HCT116 (cell line): Measurements from ENCODE around the gene PPM1H. TPM values are rescaled to one million over a fixed set of nuclear protein-coding genes. Genes with fewer than 3 reads are reported as not detected.

Source experiments
- ATAC-seq: fragments of 200-7000 bp; cut with Tn5 transposase; 2 replicates; pipeline ENCODE4 v1.9.1; 2020; ENCODE audit warnings: mild to moderate bottlenecking, moderate library complexity
- BruUV-seq: library from RNA; stranded (reverse); fragments of 400-500 nt; replicated peaks from 2 replicates; lab custom pipeline; 2021; lab: Mats Ljungman, UMichigan
- CTCF ChIA-PET: fragments of 300-600 bp; sonication (Branson Sonifier 250); formaldehyde crosslinking; loops from one replicate; lab custom pipeline; 2021; ENCODE audit warnings: antibody characterized with exemption; lab: Charles Lee
- POLR2A ChIA-PET: fragments of 300-600, 350-600 bp; sonication (Branson Sonifier 250); formaldehyde crosslinking; loops from one replicate; lab custom pipeline; 2021; ENCODE audit warnings: antibody characterized with exemption; lab: Charles Lee
- RAD21 ChIA-PET, 2 experiments: fragments of 300-600 bp; sonication (Branson Sonifier 250); formaldehyde crosslinking; loops; one replicate each; lab custom pipeline; 2023; ENCODE audit warnings: low total read pairs in 2 of 2; ENCODE audit not compliant: uncharacterized antibody in 2 of 2, unreplicated experiment in 2 of 2, low non-redundant PET in 1 of 2; lab: Charles Lee
- DNase-seq: peaks from one replicate; pipeline ENCODE4 v3.0.0-alpha.2; 2010; ENCODE audit warnings: low read depth, low spot score
- H2AFZ ChIP-seq: fragments of 200-600 bp; shearing (Covaris generic), sonication (generic); 2 replicates; pipeline ENCODE4 v1.6.1; 2017; ENCODE audit warnings: low read depth, mixed run types, mixed read lengths, antibody characterized with exemption, low read length; ENCODE audit not compliant: poor library complexity, severe bottlenecking
- H3K27ac ChIP-seq: 2 replicates; pipeline ENCODE4 v1.5.1; 2012; ENCODE audit warnings: low read depth, low read length
- H3K27me3 ChIP-seq: fragments of 200-600 bp; sonication (generic); 2 replicates; pipeline ENCODE4 v1.6.1; 2016; ENCODE audit warnings: mixed run types, low read length, mixed read lengths; ENCODE audit not compliant: insufficient read depth
- H3K36me3 ChIP-seq, 2 experiments: fragments of 200-500 bp in 1 of 2; fragments of 200-600 bp in 1 of 2; sonication (Bioruptor generic) in 1 of 2; sonication (generic) in 1 of 2; 2 replicates each; pipeline versions ENCODE4 v1.5.1 to v1.6.1; 2014 to 2016; ENCODE audit warnings: low read length in 2 of 2, inconsistent platforms in 1 of 2, mixed read lengths in 1 of 2, mixed run types in 1 of 2; ENCODE audit not compliant: insufficient read depth in 2 of 2, control insufficient read depth in 1 of 2
- H3K4me1 ChIP-seq, 2 experiments: fragments of 200-600 bp in 1 of 2; sonication (generic) in 1 of 2; 2 replicates each; pipeline versions ENCODE4 v1.5.1 to v1.6.1; 2012 to 2017; ENCODE audit warnings: low read length in 2 of 2, inconsistent platforms in 1 of 2, mild to moderate bottlenecking in 1 of 2, mixed read lengths in 1 of 2, mixed run types in 1 of 2, moderate library complexity in 1 of 2; ENCODE audit not compliant: insufficient read depth in 2 of 2, control insufficient read depth in 1 of 2
- H3K4me2 ChIP-seq: fragments of 200-600 bp; sonication (generic); 2 replicates; pipeline ENCODE4 v1.6.1; 2017; ENCODE audit warnings: mixed run types, low read length, mixed read lengths
- H3K4me3 ChIP-seq, 2 experiments: fragments of 200-600 bp in 1 of 2; sonication (generic) in 1 of 2; replicated peaks in 1 of 2; 2 replicates each; pipeline ENCODE4 v1.5.1; 2011 to 2016; ENCODE audit warnings: low read length in 2 of 2, control low read depth in 1 of 2, low read depth in 1 of 2, mild to moderate bottlenecking in 1 of 2, mixed read lengths in 1 of 2, mixed run types in 1 of 2
- H3K79me2 ChIP-seq: fragments of 200-600 bp; sonication (generic); 2 replicates; pipeline ENCODE4 v1.6.1; 2017; ENCODE audit warnings: mild to moderate bottlenecking, mixed run types, low read length, moderate library complexity, mixed read lengths; ENCODE audit not compliant: insufficient read depth
- H3K9ac ChIP-seq: fragments of 200-600 bp; sonication (generic); 2 replicates; pipeline ENCODE4 v1.6.1; 2016; ENCODE audit warnings: low read length, mixed read lengths
- H3K9me2 ChIP-seq: fragments of 200-600 bp; sonication (generic), shearing (Covaris generic); 2 replicates; pipeline ENCODE4 v1.6.1; 2017; ENCODE audit warnings: mixed run types, mild to moderate bottlenecking, moderate library complexity; ENCODE audit not compliant: insufficient read depth
- H3K9me3 ChIP-seq, 2 experiments: fragments of 200-500 bp in 1 of 2; fragments of 200-600 bp in 1 of 2; sonication (Bioruptor generic) in 1 of 2; sonication (generic) in 1 of 2; 2 replicates each; pipeline ENCODE4 v1.6.1; 2014 to 2017; ENCODE audit warnings: low read length in 2 of 2, mixed read lengths in 2 of 2, inconsistent platforms in 1 of 2, low read depth in 1 of 2, mild to moderate bottlenecking in 1 of 2, mixed run types in 1 of 2, moderate library complexity in 1 of 2; ENCODE audit not compliant: control insufficient read depth in 1 of 2, insufficient read depth in 1 of 2
- H4K20me1 ChIP-seq: fragments of 200-600 bp; sonication (generic), shearing (Covaris generic); 2 replicates; pipeline ENCODE4 v1.6.1; 2017; ENCODE audit warnings: mixed run types, mild to moderate bottlenecking, moderate library complexity; ENCODE audit not compliant: insufficient read depth
- CBX3 ChIP-seq: IDR thresholded peaks from 2 replicates; pipeline ENCODE4 v1.6.1; 2012; ENCODE audit warnings: low read depth
- CEBPB ChIP-seq: IDR thresholded peaks from 2 replicates; pipeline ENCODE4 v1.6.1; 2012; ENCODE audit warnings: low read depth
- EGR1 ChIP-seq: IDR thresholded peaks from 2 replicates; pipeline ENCODE4 v1.6.1; 2012; ENCODE audit warnings: low read depth
- ELF1 ChIP-seq: IDR thresholded peaks from 2 replicates; pipeline ENCODE4 v1.6.1; 2012; ENCODE audit warnings: low read depth, borderline replicate concordance
- EZH2 ChIP-seq: fragments of 200-600 bp; sonication (generic); IDR thresholded peaks from 2 replicates; pipeline ENCODE4 v1.6.1; 2017; ENCODE audit warnings: antibody characterized with exemption, mixed run types
- EZH2phosphoT487 ChIP-seq: fragments of 200-600 bp; IDR thresholded peaks from 2 replicates; pipeline ENCODE4 v1.6.1; 2018; ENCODE audit warnings: antibody characterized with exemption, borderline replicate concordance
- FOSL1 ChIP-seq: IDR thresholded peaks from 2 replicates; pipeline ENCODE4 v1.6.1; 2012; ENCODE audit warnings: low read depth
- JUND ChIP-seq: IDR thresholded peaks from 2 replicates; pipeline ENCODE4 v1.6.1; 2012
- POLR2AphosphoS5 ChIP-seq: IDR thresholded peaks from 2 replicates; pipeline ENCODE4 v1.6.1; 2011; ENCODE audit warnings: mild to moderate bottlenecking, low read depth, low read length, moderate library complexity
- RAD21 ChIP-seq: IDR thresholded peaks from 2 replicates; pipeline ENCODE4 v1.6.1; 2012; ENCODE audit warnings: low read depth, mild to moderate bottlenecking
- SIN3A ChIP-seq: IDR thresholded peaks from 2 replicates; pipeline ENCODE4 v1.6.1; 2012; ENCODE audit warnings: low read depth
- SP1 ChIP-seq: IDR thresholded peaks from 2 replicates; pipeline ENCODE4 v1.6.1; 2012; ENCODE audit warnings: low read depth
- TCF7L2 ChIP-seq: IDR thresholded peaks from 2 replicates; pipeline ENCODE4 v1.7.0; 2011; ENCODE audit warnings: borderline replicate concordance, inconsistent platforms; ENCODE audit not compliant: insufficient read depth, insufficient read length; ENCODE audit errors: extremely low read depth
- YY1 ChIP-seq: IDR thresholded peaks from 2 replicates; pipeline ENCODE4 v1.6.1; 2011; ENCODE audit warnings: low read length, low read depth, moderate library complexity, mild to moderate bottlenecking; ENCODE audit not compliant: insufficient replicate concordance; ENCODE audit errors: extremely low read depth
- ZFX ChIP-seq: fragments of 450-650 bp; IDR thresholded peaks from 2 replicates; pipeline ENCODE4 v1.6.1; 2017
- ZNF274 ChIP-seq: fragments of 200-500 bp; sonication (Bioruptor generic); IDR thresholded peaks from 2 replicates; pipeline ENCODE4 v1.6.1; 2014; ENCODE audit warnings: mild to moderate bottlenecking, low read depth, low read length, inconsistent platforms
- intact Hi-C: fragments of 100-400 bp; cut with micrococcal nuclease; formaldehyde crosslinking; loops from 2 replicates; pipeline ENCODE4 v1.10.0; 2022
- total RNA-seq: library from RNA; stranded (reverse); gene quantifications from one replicate; pipeline ENCODE4 v1.2.1, GENCODE V29; 2021; ENCODE audit not compliant: unreplicated experiment
- TF ChIP-seq, protein P1 (sequence below): IDR thresholded peaks from 2 replicates; pipeline ENCODE4 v1.6.1; 2012; ENCODE audit warnings: low read depth
- TF ChIP-seq, protein P2 (sequence below): IDR thresholded peaks from 2 replicates; pipeline ENCODE4 v1.6.1; 2012
- TF ChIP-seq, protein P3 (sequence below): IDR thresholded peaks from 2 replicates; pipeline ENCODE4 v1.6.1; 2012
- TF ChIP-seq, protein P4 (sequence below): IDR thresholded peaks from 2 replicates; pipeline ENCODE4 v1.6.1; 2011; ENCODE audit warnings: mild to moderate bottlenecking, low read length, moderate library complexity; ENCODE audit not compliant: insufficient replicate concordance; ENCODE audit errors: extremely low read depth

Gene PPM1H
- total RNA-seq, 1 experiment from 2014 or later = 8.0 TPM

DNA sequence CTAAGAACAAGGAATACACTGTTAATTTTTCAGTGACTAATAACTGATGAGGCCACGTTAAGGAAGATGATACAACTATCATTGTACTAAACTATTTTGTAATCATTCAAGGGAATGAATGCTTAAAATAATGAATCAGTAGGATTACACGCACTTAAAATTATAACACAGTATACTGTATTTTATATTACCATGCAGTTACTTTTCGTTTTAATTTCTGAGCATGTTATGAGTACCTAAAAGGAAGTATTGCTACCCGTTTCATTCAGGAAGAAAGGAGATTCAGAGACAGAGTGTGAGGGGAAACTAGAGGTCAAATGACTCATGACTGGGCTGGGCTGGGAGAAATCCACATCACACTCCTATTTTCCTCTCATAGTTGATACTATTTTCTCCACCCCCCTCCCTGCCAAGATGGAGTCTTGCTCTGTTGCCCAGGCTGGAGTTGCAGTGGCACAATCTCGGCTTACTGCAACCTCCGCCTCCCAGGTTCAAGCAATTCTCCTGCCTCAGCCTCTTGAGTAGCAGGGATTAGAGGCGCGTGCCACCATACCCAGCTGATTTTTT lies 202.0 kb downstream of the PPM1H start:
- Histone ChIP-seq H3K9me3 (no peaks in the 10 kb centered on the region), H3K9me2 (no peaks in the 10 kb centered on the region), H3K27ac (peak overlapping the region; percentile 60), H3K4me2 (peak overlapping the region; percentile 80), H3K79me2 (no peaks in the 10 kb centered on the region), H3K9ac (peak overlapping the region; percentile 56), H4K20me1 (no peaks in the 10 kb centered on the region), H2AFZ (no peak overlapping the region), H3K27me3 (no peaks in the 10 kb centered on the region), H3K36me3 (no peaks in the 10 kb centered on the region), H3K4me1 (peaks cover 60 to 86% of the 10 kb centered on the region in 2 experiments), H3K4me3 (peak overlapping the region; percentile 11 to 41; a peak in 3 of 4 replicates)
- intact Hi-C loops = no loop called here
- ATAC-seq (peak; percentile 59), DNase-seq (peak; percentile 65)
- RAD21 ChIA-PET = no interaction called here
- CTCF ChIA-PET = no interaction called here
- POLR2A ChIA-PET = no interaction called here
- BruUV-seq = no TSS peak
- TF ChIP-seq, protein P1, sequence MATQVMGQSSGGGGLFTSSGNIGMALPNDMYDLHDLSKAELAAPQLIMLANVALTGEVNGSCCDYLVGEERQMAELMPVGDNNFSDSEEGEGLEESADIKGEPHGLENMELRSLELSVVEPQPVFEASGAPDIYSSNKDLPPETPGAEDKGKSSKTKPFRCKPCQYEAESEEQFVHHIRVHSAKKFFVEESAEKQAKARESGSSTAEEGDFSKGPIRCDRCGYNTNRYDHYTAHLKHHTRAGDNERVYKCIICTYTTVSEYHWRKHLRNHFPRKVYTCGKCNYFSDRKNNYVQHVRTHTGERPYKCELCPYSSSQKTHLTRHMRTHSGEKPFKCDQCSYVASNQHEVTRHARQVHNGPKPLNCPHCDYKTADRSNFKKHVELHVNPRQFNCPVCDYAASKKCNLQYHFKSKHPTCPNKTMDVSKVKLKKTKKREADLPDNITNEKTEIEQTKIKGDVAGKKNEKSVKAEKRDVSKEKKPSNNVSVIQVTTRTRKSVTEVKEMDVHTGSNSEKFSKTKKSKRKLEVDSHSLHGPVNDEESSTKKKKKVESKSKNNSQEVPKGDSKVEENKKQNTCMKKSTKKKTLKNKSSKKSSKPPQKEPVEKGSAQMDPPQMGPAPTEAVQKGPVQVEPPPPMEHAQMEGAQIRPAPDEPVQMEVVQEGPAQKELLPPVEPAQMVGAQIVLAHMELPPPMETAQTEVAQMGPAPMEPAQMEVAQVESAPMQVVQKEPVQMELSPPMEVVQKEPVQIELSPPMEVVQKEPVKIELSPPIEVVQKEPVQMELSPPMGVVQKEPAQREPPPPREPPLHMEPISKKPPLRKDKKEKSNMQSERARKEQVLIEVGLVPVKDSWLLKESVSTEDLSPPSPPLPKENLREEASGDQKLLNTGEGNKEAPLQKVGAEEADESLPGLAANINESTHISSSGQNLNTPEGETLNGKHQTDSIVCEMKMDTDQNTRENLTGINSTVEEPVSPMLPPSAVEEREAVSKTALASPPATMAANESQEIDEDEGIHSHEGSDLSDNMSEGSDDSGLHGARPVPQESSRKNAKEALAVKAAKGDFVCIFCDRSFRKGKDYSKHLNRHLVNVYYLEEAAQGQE = no peak
- TF ChIP-seq RAD21 (no peak), EZH2phosphoT487 (no peak), JUND (peak; percentile 64), POLR2AphosphoS5 (no peak), EZH2 (no peak), FOSL1 (peak; percentile 73), CEBPB (no peak), TCF7L2 (no peak), EGR1 (no peak), ZFX (no peak), SIN3A (no peak), SP1 (peak; percentile 64), ELF1 (no peak), ZNF274 (no peak), YY1 (peak; percentile 55), CBX3 (peak; percentile 60; the same call in 1 of the 2 replicates)
- TF ChIP-seq, protein P2, sequence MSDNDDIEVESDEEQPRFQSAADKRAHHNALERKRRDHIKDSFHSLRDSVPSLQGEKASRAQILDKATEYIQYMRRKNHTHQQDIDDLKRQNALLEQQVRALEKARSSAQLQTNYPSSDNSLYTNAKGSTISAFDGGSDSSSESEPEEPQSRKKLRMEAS = peak; percentile 23; the same call in 1 of the 2 replicates
- TF ChIP-seq, protein P3, sequence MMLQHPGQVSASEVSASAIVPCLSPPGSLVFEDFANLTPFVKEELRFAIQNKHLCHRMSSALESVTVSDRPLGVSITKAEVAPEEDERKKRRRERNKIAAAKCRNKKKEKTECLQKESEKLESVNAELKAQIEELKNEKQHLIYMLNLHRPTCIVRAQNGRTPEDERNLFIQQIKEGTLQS = no peak
- TF ChIP-seq, protein P4, sequence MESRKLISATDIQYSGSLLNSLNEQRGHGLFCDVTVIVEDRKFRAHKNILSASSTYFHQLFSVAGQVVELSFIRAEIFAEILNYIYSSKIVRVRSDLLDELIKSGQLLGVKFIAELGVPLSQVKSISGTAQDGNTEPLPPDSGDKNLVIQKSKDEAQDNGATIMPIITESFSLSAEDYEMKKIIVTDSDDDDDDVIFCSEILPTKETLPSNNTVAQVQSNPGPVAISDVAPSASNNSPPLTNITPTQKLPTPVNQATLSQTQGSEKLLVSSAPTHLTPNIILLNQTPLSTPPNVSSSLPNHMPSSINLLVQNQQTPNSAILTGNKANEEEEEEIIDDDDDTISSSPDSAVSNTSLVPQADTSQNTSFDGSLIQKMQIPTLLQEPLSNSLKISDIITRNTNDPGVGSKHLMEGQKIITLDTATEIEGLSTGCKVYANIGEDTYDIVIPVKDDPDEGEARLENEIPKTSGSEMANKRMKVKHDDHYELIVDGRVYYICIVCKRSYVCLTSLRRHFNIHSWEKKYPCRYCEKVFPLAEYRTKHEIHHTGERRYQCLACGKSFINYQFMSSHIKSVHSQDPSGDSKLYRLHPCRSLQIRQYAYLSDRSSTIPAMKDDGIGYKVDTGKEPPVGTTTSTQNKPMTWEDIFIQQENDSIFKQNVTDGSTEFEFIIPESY = no peak
